Forelimb muscle (tissue), 1 donor: Measurements from ENCODE around the gene OBP2A. TPM values are rescaled to one million over a fixed set of nuclear protein-coding genes. Genes with fewer than 3 reads are reported as not detected.
"Not testable (repeated sequence)": the region's sequence is repeated elsewhere in the genome, so short reads cannot be mapped to it uniquely, and the experiment has no call there.

Experiments
- DNase-seq: peaks from one replicate; pipeline ENCODE4 v3.0.0-alpha.2; 2013; ENCODE audit warnings: low read depth
- polyA plus RNA-seq: library from polyadenylated mRNA; unstranded; fragments of 120-200 nt; gene quantifications from one replicate; pipeline ENCODE4 v1.2.1, GENCODE V29; 2013; ENCODE audit not compliant: insufficient read length

OBP2A gene
- polyA plus RNA-seq, 1 donor, result not detected

DNA sequence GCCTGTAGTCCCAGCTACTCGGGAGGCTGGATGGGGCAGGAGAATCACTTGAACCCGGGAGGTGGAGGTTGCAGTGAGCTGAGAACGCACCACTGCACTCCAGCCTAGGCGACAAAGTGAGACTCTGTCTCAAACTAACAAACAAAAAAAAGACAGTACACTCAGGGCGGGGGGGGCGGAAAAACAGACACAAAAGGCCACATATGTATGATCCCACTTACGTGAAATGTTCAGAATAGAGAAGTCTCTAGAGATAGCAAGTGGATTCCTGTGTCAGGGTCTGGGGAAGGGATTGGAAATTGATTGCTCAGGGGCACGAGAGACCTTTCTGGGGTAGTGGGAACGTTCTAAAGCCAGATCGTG is 33.7 kb upstream of the OBP2A start:
- no peak for DNase-seq

DNA sequence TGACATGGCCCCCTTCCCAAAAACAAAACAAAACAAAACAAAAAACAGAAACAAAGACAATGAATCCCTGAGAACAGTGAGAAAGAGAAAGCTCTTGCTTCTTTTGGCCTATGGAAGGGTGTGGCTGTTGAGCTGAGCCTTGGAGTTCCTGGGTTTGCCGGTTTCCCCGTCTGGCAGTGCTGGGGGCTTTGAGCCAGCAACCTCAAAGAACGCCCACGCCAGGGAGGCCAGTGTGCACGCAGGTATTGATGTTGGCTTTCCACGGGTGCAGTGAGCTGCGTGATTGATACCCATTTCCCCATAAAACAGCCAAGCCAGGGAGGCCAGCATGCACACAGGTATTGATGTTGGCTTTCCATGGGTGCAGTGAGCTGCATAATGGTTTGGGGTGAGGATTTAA is 33.0 kb upstream of the OBP2A start:
- DNase-seq, result no peak

- DNase-seq, result no peak
Observed at GRCh38 chr9:135513351-135513846, 32.5 kb upstream of the OBP2A start.

- DNase-seq, result not testable (repeated sequence)
Observed at GRCh38 chr9:135513906-135514305, 32.0 kb upstream of the OBP2A start.

- DNase-seq, result no peak
Observed at GRCh38 chr9:135514342-135515082, 31.4 kb upstream of the OBP2A start.

DNA sequence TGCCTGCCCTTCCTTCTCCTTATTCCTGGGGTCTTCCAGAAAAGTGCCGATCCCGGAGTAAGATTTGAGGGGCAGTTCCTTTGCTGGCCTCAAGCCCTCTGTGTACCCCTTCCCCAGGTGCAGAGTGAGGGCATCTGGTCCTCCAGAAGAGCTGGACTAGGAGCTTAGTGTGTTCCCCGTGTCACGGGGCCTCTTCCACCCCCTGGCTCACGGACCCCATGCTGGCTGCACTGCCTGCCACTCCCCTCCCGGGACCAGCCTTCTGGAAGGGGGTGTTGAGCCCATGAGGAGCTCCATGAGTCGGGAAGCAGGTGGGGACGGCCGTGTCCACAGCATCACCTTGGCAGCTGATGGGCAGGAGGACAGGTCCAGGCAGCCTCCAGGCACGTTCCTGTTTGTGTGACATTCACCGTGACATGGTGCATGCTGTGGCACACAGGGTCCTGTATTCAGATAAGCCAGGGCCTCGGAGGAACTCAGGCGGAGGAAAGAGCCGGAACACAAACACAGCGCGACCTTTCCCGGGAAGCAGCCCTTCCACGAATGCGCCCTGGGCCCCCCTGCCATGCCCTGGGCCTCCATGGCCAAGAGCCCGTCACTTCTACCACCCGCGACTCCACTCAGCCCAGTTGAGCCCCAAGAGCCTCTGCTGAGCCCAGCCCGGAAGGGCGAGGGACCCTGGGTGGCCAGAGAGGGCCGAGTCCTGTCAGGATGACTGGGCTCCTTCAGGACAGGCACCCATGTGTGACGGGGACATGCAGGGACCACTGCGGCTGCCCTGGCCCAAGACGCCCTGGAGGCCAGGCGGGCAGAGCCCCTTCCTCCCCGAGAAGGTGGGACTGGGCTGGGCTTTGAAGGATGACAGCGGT is 30.6 kb upstream of the OBP2A start:
- DNase-seq, result no peak

DNA sequence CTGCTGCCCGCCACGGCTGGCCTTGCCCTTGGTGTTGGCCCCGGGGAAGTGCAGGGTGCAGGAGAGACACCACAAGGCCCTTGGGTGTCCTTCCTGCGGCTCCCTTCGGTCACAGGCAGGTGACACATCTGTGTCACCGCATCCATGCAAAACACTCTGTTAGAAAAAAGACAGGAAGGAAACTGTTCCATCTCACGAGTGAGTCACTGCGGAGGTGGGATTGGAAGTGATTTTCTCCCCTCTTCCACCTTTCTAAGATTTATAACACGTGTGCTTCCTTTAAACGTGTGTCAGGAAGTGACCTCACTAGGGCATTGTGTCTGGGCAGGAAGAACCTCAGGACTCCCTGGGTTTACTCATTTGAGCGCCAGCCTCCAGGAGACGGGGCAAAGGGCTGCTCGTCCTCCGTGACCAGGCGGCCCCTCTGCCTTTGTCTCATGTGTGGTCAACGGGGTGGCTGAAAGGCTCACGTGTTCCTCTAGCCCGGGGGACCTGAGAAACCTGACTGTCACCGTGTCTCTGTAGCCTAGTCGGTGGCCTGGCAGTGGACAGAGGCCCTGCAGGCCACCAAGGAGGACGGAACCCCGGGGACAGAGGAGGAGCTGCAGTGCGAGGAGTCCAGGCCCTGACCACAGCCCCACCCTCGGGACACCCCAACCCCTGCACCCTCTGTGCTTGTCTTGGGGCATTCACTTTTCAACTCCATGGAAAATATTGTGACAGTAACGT is 29.6 kb upstream of the OBP2A start:
- no peak for DNase-seq

DNA sequence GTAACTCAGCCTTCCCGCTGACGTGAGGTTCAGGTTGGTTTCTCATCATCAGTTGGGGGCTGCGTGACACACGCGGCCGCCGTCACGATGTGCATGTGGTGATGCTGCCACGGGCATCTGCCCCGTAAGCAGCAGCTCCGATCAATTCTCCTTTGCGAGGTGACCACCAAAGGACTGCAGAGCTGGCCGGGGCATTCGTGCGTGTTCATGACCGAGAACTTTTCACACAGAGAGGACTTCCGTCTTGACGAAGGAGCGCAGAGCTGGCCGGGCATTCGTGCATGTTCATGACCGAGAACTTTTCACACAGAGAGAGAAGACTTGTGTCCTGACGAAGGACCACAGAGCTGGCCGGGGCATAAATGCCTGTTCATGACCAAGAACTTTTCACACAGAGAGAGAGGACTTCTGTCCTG is 28.5 kb upstream of the OBP2A start:
- no peak for DNase-seq

DNA sequence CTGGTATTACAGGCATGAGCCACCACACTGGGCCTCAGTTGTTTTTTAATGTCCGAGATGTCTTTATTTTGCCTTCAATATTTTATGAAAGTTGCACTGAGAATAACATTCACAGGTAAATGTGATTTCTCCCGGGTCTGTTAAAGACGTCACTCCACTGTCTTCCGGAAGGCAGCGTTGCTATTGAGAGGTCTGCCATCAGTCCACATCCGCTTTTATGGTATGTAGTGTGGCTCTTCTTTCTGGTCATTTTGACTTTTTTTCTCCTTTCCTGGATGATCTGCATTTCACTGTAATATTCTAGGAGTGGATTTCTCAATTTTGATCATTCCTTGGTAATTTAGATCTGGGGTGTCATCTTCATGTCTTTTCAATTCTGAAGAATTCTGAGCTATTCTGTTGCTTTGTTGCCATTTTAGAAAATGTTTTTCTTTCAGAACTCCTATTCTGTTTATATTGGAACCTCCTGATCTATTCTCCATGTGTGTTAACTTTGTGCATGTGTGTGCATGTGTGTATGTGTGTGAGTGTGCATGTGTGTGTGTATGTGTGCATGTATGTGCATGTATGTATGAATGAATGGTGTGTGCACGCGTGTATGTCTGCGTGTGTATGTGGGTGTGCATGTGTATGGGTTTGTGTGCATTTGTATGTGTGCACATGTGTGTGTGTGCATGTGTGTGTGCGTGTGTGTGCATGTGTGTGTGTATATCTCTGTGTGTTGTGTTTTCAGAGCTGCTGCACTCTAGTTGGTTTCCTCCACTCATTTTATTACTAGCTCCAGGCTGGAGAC is 26.6 kb upstream of the OBP2A start:
- no peak for DNase-seq

DNA sequence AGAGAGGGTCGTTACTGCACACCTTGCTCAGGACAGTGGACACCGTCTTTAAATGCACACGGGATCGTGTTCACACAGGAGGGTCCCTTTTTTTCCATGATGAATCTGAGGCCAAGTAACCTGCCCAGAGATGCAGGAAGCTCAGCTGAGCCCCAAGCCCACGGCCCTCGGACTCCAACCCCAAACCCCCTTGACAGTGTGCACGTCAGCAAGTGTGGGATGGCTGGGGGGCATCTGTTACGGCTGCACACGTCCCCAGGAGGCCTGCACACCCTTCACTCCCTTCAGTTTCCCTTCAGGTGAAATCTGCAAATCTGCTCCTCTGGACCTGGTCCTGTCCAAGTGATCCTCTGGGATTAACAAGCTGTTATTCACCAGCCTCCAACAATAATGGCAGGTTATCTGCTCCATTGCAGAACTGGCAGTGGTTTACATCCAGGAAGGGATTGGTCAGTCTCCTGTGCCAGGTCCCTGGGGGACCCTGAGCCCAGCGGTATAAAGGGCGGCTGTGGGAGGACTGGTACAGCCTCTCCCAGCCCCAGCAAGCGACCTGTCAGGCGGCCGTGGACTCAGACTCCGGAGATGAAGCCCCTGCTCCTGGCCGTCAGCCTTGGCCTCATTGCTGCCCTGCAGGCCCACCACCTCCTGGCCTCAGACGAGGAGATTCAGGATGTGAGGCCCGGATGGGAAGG is 24.9 kb upstream of the OBP2A start, which contains the start of gene LCN1:
Gene LCN1 (plus strand): TSS at position 525 of the 692 bp plus-strand sequence. CDS start 58 bp downstream, at position 583.
- DNase-seq, result no peak

GRCh38 chr9:135521608-135522095 is 24.3 kb upstream of the OBP2A start:
- DNase-seq, result no peak

GRCh38 chr9:135522137-135522877 is 23.6 kb upstream of the OBP2A start:
- no peak for DNase-seq

DNA sequence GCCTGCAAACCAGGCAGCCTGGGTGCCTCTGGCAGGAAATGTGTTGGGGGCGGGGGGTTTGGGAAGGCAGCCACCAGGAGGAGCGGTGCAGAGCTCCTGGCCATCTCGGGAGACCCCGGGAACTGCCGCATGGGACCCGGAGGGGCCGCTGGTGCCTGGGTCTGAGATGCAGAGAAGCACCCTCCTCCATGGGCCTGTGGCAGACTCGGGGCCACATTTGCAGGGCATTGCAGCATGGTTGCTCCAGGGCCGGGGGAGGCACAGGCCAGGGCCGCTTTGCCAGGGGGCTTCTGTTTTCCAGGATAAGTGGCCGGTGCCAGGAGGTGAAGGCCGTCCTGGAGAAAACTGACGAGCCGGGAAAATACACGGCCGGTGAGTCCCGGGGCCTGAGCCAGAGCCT is 23.0 kb upstream of the OBP2A start:
- DNase-seq, result no peak

DNA sequence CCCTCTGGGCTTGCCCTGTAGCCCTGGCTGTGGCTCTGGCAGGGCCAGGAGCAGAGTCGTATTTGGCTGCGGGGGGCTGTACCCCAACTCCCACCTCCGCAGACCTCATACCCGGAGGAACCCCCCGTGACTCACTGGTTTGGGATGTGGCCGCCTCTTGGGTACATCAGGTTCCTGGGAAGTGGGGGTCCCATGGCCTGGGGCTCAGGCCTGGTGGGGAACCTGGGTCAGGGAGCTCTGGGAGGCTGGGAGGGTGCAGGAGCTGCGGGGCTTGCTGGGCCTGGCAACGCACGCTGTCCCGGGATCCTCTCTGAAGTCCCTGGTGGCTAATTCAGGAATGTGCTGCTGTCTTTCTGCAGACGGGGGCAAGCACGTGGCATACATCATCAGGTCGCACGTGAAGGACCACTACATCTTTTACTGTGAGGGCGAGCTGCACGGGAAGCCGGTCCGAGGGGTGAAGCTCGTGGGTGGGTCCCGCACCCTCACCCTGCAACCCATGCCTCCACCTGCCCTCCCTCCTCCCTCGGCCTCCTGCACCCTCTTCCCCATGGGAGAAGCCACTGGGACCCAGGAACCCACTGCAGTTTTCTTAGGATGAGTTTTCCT is 22.3 kb upstream of the OBP2A start:
- DNase-seq, result no peak

DNA sequence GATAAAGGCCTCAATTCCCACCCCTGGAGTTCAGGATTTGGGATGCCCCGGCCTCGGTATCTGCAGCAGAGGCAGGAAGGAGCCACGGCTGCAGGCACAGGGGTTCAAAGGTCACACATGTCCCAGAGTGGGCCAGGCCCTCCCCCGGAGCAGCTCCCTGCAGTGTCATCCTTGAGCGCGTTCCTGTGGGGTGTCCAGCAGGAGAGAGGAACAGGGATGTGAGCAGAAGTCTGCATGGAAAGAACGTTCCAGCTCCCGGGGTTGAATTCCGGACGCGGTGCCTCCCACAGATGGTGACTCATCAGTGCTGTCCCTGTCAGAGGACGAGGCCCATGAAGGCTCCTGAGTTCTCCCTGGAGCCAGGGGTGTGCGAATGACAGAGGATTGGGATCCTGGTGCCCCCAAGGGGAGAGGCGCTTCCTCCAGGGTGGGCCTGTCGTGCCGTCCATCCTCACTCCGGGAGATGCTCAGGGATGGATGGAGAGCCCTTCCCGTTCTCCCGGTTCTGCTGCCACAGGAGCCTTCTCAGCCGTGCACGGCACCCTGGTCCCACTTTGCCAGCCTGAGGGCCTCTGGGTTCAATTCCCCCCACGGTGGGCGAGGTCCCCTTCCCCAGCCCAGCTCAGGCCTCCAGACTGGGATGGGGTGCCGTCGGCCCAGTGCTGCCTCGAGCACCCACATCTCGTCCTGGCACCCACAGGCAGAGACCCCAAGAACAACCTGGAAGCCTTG is 21.6 kb upstream of the OBP2A start:
- DNase-seq, result no peak

DNA sequence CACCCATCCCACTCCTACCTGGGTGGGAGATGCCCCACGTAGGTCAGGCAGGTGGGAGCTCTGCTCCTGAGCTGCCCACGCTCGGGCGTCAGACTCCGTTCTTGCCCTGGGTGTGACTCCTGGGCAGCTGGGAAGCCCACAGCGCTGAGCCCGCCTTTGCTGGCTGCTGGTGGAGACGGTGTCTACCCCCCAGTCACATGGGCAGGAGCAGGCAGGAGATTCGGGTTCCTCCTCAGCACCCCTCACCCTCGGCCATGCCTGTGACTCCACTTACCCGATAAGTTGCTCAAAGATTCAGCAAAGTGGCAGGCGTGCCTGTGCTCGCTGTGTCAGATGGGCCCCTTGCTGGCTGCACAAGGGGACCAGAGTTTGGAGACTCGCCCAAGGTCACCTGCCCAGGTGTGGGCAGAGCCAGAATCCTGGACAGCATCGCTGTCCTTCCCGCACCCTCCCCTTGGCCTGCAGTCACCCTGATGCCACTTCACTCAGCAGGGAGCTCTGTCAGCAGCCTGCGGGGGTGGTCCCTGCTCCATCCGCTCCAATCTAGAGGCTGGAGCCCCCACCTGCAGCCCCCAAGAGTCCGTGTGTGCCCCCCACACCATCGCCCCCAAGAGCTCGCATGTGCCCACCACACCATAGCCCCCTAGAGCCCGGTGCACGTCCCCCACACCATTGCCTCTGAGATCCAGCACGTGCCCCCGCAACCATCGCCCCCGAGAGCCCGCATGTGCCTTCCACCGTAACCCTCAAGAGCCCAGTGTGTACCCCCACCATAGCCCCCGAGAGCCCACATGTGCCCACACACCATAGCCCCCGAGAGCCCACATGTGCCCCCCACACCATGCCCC is 20.5 kb upstream of the OBP2A start:
- DNase-seq, result no peak

DNA sequence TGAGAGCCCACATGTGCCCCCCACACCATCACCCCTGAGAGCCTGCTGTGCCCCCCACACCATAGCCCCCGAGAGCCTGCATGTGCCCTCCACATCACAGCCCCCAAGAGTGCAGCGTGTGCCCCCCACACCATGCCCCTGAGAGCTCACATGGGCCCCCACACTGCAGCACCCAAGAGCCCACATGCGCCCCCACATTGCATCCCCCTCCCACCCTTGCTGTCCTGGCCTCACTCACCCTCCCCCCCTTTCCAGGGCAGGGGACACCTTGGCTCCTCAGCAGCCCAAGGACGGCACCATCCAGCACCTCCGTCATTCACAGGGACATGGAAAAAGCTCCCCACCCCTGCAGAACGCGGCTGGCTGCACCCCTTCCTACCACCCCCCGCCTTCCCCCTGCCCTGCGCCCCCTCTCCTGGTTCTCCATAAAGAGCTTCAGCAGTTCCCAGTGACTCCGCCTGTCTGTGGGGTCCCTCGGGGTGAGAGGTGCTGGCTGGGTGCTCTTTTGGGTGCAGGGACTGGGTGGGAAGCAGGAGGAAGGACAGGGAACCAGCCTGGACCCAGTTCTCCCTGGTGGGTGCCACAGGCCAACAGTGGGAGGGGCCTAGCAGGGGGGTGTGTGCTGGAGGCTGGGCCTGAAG is 19.7 kb upstream of the OBP2A start:
- DNase-seq, result no peak
